Measurements from ENCODE around the gene GGA3.
"Not testable (repeated sequence)": the region's sequence is repeated elsewhere in the genome, so short reads cannot be mapped to it uniquely, and the experiment has no call there.

GGA3 gene

DNA sequence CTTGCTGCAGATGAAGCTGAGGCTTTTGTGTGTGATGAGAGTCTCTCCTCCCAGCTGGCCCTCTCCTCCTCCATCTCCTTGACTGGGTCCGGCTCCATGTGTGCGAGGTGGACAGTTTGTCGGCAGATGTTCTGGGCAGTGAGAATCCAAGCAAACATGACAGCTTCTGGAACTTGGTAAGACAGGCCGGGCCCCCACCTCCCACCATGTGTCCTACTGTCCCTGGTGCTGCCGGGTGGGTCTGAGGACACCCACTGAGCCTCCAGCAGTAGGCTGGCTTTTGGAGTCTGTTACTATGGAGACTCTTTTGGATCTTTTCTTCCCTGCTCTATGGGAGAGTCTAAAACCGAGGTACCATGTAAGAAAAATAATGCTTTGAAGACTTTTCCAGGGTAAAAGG lies 43.3 kb downstream of the GGA3 start:
- no peak for DNase-seq (ENCODE audit: low spot score)

DNA sequence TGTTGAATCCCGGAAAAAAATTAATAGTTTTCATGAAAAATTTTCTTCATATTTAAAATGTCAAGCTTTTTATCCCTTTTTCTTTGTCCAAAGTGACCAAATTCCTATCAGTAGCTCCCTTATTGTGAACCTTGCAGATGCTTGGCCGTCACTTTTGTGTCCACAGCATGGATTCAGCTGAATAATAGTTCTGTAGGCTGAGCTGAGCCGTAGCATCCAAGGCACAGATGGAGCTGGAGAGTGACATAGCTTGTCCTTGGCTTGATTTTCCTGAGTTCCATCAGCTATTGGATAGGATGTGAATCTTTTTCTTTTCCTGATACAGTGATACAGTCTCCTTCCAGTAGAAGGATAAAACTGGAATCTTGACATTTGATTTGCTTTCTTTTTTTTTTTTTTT lies 52.3 kb downstream of the GGA3 start:
- DNase-seq (ENCODE audit: low spot score), result peak; percentile 85

DNA sequence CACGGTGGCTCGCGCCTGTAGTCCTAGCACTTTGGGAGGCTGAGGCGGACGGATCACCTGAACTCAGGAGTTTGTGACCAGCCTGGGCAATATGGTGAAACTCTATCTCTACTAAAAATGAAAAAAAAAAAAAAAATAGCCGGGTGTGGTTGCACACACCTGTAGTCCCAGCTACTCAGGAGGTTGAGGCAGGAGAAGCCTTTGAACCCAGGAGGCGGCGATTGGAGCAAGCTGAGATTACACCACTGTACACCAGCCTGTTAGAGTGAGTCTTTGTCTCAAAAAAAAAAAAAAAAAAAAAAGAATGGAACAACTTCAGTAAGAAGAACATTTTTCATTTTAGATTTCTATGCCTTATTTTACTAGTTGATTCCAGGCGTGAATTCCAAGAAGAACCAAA lies 53.2 kb downstream of the GGA3 start:
- no peak for DNase-seq (ENCODE audit: low spot score)

DNA sequence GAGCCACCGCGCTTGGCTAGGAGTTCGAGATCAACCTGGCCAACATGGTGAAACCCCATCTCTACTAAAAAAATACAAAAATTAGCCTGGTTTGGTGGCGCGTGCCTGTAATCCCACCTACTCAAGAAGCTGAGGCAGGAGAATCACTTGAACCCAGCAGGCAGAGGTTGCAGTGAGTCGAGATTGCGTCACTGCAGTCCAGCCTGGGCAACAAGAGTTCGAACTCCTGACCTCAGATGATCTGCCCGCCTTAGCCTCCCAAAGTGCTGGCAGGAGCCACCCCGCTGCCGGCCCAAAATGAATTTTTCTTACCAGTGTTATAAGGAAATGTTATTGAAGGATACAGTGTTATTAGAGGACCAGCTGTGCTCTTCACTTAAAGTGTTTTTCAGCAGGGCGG lies 53.6 kb downstream of the GGA3 start:
- DNase-seq (ENCODE audit: low spot score), result no peak

DNA sequence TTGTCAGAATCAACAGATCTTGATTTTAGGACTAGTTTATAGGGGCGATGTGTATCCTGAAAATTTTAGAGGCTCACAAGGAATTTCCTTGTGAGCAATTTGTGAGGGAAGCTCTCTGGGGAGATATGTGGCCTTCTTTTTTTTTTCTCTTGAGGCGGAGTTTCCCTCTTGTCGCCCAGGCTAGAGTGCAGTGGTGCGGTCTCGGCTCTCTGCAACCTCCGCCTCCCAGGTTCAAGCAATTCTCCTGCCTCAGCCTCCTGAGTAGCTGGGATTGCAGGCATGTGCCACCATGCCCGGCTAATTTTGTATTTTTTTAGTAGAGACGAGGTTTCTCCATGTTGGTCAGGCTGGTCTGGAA lies 54.4 kb downstream of the GGA3 start:
- DNase-seq (ENCODE audit: low spot score), result not testable (repeated sequence)

DNA sequence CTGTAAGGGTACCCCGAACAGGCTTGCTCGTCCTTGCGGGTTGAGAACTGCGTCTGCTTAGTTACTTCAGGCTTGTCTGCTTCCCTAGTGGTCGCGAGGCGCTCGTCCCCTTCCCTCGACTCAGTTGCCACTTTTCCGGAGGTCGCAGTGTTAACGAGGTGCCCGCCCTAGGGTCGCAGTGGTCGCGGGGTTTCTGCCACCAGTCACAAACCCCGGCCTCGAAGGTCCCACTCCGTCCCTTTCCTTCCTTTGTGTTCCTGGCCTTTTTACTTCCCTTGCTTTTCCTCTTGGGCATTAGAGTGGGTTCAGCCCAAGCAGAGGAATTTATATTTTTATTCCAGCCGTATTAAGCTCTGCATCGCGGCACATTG lies 55.6 kb downstream of the GGA3 start:
- DNase-seq (ENCODE audit: low spot score), result no peak

DNA sequence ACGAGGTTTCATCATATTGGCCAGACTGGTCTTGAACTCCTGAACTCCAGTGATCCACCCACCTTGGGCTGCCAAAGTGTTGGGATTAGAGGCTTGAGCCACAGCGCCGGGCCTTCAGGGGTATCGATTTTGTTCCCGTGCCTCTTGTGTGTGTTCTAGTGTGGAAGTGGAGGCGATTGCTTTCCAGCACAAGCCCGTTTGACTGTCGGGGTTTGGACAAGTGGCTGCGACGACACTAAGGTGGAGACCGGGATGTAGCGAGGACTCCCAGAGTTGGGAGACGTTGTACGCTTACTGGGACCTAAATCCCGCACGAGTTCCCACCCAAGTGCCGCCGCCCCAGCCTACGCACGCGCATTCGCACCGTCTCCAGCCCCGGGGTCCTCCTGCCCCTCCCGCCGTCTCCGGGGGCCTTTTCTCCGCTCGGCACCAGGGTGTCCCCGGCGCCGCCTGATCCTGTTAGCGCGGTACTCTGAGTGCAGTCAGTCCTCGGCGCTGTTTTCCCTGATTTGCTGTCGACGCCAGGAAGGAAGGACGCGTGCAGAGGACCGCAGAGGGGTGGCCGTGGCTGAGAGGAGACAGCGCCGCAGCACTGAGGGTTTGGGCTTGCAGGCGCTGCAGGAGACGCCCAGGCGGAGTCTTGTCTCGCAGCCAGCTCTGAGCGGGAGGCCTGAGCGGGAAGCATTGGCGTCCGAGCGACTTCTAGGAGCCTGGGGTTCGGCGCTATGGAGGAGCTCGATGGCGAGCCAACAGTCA lies 56.2 kb downstream of the GGA3 start, which contains the start of gene NUP85:
NUP85 (plus strand) TSS at position 643 of the 756 bp plus-strand sequence; CDS start at position 726, 83 bp downstream.
- DNase-seq (ENCODE audit: low spot score), result peak; percentile 95

DNA sequence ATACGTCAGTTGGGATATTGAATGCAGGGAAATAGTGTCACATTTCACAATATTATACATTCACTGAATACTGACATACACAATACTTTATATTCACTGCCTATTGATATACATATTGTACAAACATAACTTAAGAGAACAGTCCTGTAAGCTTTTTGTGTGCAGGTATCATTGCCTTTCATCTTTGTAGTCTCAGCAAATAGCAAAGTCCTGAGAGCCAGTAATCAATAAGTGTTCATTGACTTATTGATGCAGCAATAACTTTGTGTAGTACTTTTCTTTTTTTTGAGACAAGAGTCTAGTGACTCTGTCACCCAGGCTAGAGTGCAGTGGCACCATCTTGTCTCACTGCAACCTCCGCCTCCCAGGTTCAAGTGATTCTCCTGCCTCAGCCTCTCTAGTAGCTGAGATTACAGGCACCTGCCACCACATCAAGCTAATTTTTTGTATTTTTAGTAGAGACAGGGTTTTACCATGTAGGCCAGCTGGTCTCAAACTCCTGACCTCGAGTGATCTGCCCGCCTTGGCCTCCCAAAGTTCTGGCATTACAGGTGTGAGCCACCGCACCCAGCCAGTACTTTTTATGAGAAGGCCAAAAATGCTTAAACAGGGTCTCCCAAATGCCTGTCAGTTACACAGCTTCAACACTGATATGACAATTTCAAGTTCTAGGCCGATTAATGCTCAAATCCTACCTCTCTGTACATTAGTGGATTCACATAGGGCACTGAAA lies 61.4 kb downstream of the GGA3 start:
- no peak for DNase-seq (ENCODE audit: low spot score)

DNA sequence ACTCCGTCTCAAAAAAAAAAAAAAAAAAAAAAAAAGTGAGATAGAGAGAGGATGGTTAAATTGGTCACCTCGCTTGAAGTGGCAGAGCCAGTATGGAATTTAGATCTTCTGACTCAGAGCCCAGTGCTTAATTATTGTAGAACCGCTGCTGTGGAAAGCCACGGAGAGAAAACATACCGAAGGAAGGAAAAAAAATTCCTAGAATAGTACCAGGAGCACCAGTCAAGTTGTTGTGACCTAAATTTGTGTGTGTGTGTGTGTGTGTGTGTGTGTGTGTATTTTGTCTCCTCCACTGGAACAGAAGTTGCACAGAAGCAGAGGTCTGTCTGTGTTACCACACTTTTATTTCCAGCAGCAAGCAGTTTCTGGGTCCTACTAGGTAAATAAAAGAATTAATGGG lies 66.5 kb downstream of the GGA3 start:
- DNase-seq (ENCODE audit: low spot score), result no peak

DNA sequence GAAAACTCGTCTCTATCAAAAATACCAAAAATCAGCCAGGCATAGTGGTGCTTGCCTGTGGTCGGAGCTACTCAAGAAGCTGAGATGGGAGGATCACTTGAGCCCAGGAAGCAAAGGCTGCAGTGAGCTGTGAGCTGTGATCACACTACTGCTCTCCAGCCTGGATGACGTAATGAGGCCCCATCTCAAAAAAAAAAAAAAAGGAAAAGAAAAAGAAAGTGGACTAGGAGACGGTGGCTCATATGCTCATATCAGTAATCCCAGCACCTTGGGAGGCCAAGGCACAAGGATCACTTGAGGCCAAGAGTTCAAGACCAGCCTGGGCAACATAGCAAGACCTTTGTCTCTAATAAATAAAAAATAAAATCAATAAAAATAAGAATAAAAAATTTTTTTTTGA lies 69.8 kb downstream of the GGA3 start:
- no peak for DNase-seq (ENCODE audit: low spot score)

DNA sequence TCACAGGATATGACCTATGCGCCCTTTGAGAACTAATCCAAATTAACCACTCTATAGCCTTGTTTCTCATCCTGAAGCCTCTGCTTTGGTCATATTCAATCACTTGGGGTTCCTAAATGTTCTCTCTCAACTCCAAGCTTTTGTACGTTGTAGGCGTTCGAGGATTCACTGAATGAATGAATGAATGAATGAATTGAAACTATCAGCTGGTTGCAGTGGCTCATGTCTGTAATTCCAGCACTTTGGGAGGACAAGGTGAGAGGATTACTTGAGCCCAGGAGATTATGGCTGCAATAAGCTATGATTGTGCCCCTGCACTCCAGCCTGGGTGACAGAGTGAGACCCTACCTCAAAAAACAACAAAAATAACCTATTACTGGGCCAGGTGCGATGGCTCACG lies 72.8 kb downstream of the GGA3 start:
- DNase-seq (ENCODE audit: low spot score), result no peak
